Ishikawa (cell line): ENCODE measurements around the gene ZKSCAN5.

Source experiments
- CEBPB ChIP-seq: IDR thresholded peaks from 2 replicates; pipeline ENCODE4 v1.6.1; 2012
- EGR1 ChIP-seq: IDR thresholded peaks from 2 replicates; pipeline ENCODE4 v1.6.1; 2012
- EP300 ChIP-seq: IDR thresholded peaks from 2 replicates; pipeline ENCODE4 v1.6.1; 2012; ENCODE audit warnings: borderline replicate concordance
- RAD21 ChIP-seq: IDR thresholded peaks from 2 replicates; pipeline ENCODE4 v1.6.1; 2012; ENCODE audit warnings: low read depth
- TAF1 ChIP-seq: IDR thresholded peaks from 2 replicates; pipeline ENCODE4 v1.6.1; 2012; ENCODE audit warnings: low read depth, mild to moderate bottlenecking
- USF1 ChIP-seq: IDR thresholded peaks from 2 replicates; pipeline ENCODE4 v1.6.1; 2012
- TF ChIP-seq, protein P1 (sequence below): IDR thresholded peaks from 2 replicates; pipeline ENCODE4 v1.6.1; 2012; ENCODE audit warnings: low read depth, mild to moderate bottlenecking
- TF ChIP-seq, protein P2 (sequence below): IDR thresholded peaks from 2 replicates; pipeline ENCODE4 v1.6.1; 2012

DNA sequence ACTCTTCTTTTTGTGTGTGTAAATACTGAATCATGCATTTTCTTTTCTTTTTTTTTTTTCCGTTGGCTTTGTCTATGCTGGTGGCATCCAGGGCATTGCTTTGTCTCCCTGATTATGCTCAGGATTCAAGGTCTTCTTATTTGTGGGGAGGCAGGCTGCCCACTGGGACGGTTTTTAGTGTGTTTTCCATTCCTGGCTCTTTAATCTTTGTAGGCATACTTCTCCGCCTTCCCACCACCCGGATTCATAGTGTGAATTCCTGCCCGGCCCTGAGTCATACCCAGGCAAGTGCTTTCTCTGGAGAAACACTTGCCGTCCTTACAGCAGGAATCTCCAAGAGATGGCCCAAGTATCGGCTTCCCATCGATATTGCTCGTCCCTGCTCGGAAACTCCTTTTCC lies 59.2 kb downstream of the ZKSCAN5 start:
- TF ChIP-seq EGR1, result no peak
- no peak for TF ChIP-seq USF1
- TF ChIP-seq RAD21, result no peak
- no peak for TF ChIP-seq EP300
- TF ChIP-seq, protein P1, sequence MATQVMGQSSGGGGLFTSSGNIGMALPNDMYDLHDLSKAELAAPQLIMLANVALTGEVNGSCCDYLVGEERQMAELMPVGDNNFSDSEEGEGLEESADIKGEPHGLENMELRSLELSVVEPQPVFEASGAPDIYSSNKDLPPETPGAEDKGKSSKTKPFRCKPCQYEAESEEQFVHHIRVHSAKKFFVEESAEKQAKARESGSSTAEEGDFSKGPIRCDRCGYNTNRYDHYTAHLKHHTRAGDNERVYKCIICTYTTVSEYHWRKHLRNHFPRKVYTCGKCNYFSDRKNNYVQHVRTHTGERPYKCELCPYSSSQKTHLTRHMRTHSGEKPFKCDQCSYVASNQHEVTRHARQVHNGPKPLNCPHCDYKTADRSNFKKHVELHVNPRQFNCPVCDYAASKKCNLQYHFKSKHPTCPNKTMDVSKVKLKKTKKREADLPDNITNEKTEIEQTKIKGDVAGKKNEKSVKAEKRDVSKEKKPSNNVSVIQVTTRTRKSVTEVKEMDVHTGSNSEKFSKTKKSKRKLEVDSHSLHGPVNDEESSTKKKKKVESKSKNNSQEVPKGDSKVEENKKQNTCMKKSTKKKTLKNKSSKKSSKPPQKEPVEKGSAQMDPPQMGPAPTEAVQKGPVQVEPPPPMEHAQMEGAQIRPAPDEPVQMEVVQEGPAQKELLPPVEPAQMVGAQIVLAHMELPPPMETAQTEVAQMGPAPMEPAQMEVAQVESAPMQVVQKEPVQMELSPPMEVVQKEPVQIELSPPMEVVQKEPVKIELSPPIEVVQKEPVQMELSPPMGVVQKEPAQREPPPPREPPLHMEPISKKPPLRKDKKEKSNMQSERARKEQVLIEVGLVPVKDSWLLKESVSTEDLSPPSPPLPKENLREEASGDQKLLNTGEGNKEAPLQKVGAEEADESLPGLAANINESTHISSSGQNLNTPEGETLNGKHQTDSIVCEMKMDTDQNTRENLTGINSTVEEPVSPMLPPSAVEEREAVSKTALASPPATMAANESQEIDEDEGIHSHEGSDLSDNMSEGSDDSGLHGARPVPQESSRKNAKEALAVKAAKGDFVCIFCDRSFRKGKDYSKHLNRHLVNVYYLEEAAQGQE, result no peak
- TF ChIP-seq TAF1, result no peak
- TF ChIP-seq, protein P2, sequence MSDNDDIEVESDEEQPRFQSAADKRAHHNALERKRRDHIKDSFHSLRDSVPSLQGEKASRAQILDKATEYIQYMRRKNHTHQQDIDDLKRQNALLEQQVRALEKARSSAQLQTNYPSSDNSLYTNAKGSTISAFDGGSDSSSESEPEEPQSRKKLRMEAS, result no peak
- TF ChIP-seq CEBPB, result no peak
